H1 (cell line): ENCODE results near the gene RELN.

Experiments used
- EZH2 ChIP-seq: fragments of 200-600 bp; sonication (generic); IDR thresholded peaks from 2 replicates; pipeline ENCODE4 v1.7.1; 2012; ENCODE audit warnings: low read depth, mild to moderate bottlenecking, moderate library complexity, low read length, inconsistent platforms; ENCODE audit not compliant: severe bottlenecking
- POLR2A ChIP-seq, 2 experiments: IDR thresholded peaks; 1 replicate in 1 of 2; 2 replicates in 1 of 2; pipeline ENCODE4 v1.6.1; 2011; ENCODE audit warnings: low read depth in 2 of 2, low read length in 2 of 2, mild to moderate bottlenecking in 2 of 2; ENCODE audit errors: control extremely low read depth in 1 of 2
- TF ChIP-seq, protein P1 (sequence below): IDR thresholded peaks from 2 replicates; pipeline ENCODE4 v1.6.1; 2011; ENCODE audit warnings: low read length, improper control_type of control experiment
- TF ChIP-seq, protein P2 (sequence below), 3 experiments: IDR thresholded peaks; 1 replicate in 2 of 3; 2 replicates in 1 of 3; pipeline versions ENCODE4 v1.5.1 to v1.6.1; 2011; ENCODE audit warnings: low read length in 3 of 3, mild to moderate bottlenecking in 3 of 3, inconsistent platforms in 2 of 3, low read depth in 1 of 3, moderate library complexity in 1 of 3; ENCODE audit not compliant: insufficient read depth in 1 of 3; ENCODE audit errors: control extremely low read depth in 1 of 3

DNA sequence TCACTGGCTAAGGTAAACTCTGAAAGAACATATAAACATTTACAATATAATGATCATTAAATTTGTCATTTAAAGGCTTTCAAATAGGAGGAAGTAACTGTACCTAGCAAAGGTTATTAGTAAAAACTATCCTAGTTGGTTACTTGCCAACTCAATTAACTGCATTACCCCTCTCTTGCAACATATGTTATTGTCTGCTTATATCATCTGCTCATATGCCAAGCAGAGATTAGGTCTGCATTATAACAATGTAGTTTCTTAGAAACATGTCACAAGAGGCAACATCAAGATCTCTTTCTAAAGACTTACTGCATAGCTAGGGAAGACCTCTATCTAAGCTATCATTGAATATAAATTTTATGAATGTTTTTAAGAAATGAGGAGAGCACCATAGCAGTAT is 132.5 kb downstream of the RELN start:
- no peak for TF ChIP-seq POLR2A (IDR thresholded peaks at IDR 0.05; ENCODE audit: control extremely low read depth in 1 of 2, low read depth in 2 of 2, low read length in 2 of 2)
- TF ChIP-seq, protein P1, sequence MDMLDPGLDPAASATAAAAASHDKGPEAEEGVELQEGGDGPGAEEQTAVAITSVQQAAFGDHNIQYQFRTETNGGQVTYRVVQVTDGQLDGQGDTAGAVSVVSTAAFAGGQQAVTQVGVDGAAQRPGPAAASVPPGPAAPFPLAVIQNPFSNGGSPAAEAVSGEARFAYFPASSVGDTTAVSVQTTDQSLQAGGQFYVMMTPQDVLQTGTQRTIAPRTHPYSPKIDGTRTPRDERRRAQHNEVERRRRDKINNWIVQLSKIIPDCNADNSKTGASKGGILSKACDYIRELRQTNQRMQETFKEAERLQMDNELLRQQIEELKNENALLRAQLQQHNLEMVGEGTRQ: no peak
- TF ChIP-seq EZH2: no peak
- TF ChIP-seq, protein P2, sequence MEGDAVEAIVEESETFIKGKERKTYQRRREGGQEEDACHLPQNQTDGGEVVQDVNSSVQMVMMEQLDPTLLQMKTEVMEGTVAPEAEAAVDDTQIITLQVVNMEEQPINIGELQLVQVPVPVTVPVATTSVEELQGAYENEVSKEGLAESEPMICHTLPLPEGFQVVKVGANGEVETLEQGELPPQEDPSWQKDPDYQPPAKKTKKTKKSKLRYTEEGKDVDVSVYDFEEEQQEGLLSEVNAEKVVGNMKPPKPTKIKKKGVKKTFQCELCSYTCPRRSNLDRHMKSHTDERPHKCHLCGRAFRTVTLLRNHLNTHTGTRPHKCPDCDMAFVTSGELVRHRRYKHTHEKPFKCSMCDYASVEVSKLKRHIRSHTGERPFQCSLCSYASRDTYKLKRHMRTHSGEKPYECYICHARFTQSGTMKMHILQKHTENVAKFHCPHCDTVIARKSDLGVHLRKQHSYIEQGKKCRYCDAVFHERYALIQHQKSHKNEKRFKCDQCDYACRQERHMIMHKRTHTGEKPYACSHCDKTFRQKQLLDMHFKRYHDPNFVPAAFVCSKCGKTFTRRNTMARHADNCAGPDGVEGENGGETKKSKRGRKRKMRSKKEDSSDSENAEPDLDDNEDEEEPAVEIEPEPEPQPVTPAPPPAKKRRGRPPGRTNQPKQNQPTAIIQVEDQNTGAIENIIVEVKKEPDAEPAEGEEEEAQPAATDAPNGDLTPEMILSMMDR (IDR thresholded peaks at IDR 0.05; ENCODE audit: control extremely low read depth in 1 of 3, insufficient read depth in 1 of 3, low read depth in 1 of 3, low read length in 3 of 3): no peak
